ENCODE results near the gene USP19.

DNA sequence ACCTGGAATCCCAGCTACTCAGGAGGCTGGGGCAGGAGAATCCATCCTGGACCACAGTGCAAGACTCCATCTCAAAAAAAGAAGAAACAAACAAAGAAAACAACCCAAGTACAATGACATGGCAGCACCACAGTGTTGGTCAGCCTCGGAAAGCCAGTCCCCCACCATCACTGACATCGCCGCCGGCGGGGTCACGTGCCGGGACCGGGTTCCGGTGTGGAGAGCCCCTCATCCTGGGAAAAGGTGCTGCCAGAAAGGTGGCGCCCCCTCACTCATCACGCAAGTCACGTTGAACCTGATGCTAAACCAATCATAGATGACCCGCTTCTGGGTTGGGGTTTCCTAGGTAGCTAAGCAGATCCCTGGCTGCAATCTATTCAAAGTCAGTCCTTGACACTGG is 44.5 kb downstream of the USP19 start:
- TF ChIP-seq POLR2A (IDR thresholded peaks at IDR 0.05; ENCODE audit: low read depth, low read length) (no peak), POLR2AphosphoS5 (IDR thresholded peaks at IDR 0.05; ENCODE audit: low read depth, low read length) (no peak), TAF1 (IDR thresholded peaks at IDR 0.05; ENCODE audit: borderline replicate concordance, low read depth, low read length) (no peak)

Measured in GM12892 (cell line).